T-helper 1 cell (primary cell): ENCODE data around the gene BICRA.
"Not testable (repeated sequence)": the region's sequence is repeated elsewhere in the genome, so short reads cannot be mapped to it uniquely, and the experiment has no call there.

ENCODE experiments used
- DNase-seq, 5 donors: peaks; one replicate each; pipeline ENCODE4 v3.0.0-alpha.2; 2012 to 2020

BICRA gene

GRCh38 chr19:47631681-47632446 is 22.9 kb downstream of the BICRA start:
- no peak for DNase-seq

- no peak for DNase-seq
These were observed 24.6 kb downstream of the BICRA start for GRCh38 chr19:47633517-47633916.

- no peak for DNase-seq
These were observed 25.1 kb downstream of the BICRA start for GRCh38 chr19:47633996-47634395.

- not testable (repeated sequence) for DNase-seq
These were observed 26.3 kb downstream of the BICRA start for GRCh38 chr19:47635152-47635754.

GRCh38 chr19:47637550-47637949 is 28.6 kb downstream of the BICRA start:
- no peak for DNase-seq

- DNase-seq: no peak
These were observed 33.1 kb downstream of the BICRA start for GRCh38 chr19:47641891-47642485.

GRCh38 chr19:47643281-47643680 is 34.3 kb downstream of the BICRA start:
- DNase-seq: no peak

- no peak for DNase-seq
These were observed 35.3 kb downstream of the BICRA start for GRCh38 chr19:47644199-47644598.

GRCh38 chr19:47644743-47645482 is 36.0 kb downstream of the BICRA start:
- no peak for DNase-seq

GRCh38 chr19:47646924-47647323 is 38.0 kb downstream of the BICRA start:
- no peak for DNase-seq

- no peak for DNase-seq
These were observed 40.7 kb downstream of the BICRA start for GRCh38 chr19:47649588-47649987.

GRCh38 chr19:47650700-47651099 is 41.8 kb downstream of the BICRA start:
- DNase-seq: no peak

GRCh38 chr19:47651132-47651531 is 42.2 kb downstream of the BICRA start:
- no peak for DNase-seq

GRCh38 chr19:47651691-47652090 is 42.8 kb downstream of the BICRA start:
- no peak for DNase-seq

GRCh38 chr19:47652285-47652684 is 43.4 kb downstream of the BICRA start:
- no peak for DNase-seq

GRCh38 chr19:47653856-47654255 is 44.9 kb downstream of the BICRA start:
- no peak for DNase-seq

- no peak for DNase-seq
These were observed 48.8 kb downstream of the BICRA start for GRCh38 chr19:47657719-47658118.

GRCh38 chr19:47658431-47659348 is 49.8 kb downstream of the BICRA start:
- DNase-seq: no peak

- no peak for DNase-seq
These were observed 51.5 kb downstream of the BICRA start for GRCh38 chr19:47660435-47660832.

GRCh38 chr19:47661161-47661560 is 52.2 kb downstream of the BICRA start:
- DNase-seq: no peak

GRCh38 chr19:47661611-47662010 is 52.7 kb downstream of the BICRA start:
- DNase-seq: no peak

- DNase-seq: no peak
These were observed 54.5 kb downstream of the BICRA start for GRCh38 chr19:47663435-47663910.
